HPDE6-E6E7 (cell line): ENCODE measurements around the gene MUC5B.
A peak's percentile ranks its signal among the peaks of the same experiment; 100 is the strongest.
"Not testable (repeated sequence)": the region's sequence is repeated elsewhere in the genome, so short reads cannot be mapped to it uniquely, and the experiment has no call there.

ENCODE experiments used
- DNase-seq: peaks from one replicate; pipeline ENCODE4 v3.0.0; 2011; ENCODE audit warnings: missing footprints; ENCODE audit errors: extremely low spot score

The MUC5B gene

GRCh38 chr11:1248951-1249350, 26.1 kb downstream of the MUC5B start:
- DNase-seq = not testable (repeated sequence)

- not testable (repeated sequence) for DNase-seq
Observed at GRCh38 chr11:1250411-1250810, 27.5 kb downstream of the MUC5B start.

GRCh38 chr11:1251236-1251770, 28.4 kb downstream of the MUC5B start:
- no peak for DNase-seq

- DNase-seq = no peak
Observed at GRCh38 chr11:1252371-1253102, 29.7 kb downstream of the MUC5B start.

GRCh38 chr11:1253103-1253485, 30.2 kb downstream of the MUC5B start:
- DNase-seq = no peak

GRCh38 chr11:1254086-1254648, 31.3 kb downstream of the MUC5B start:
- DNase-seq = no peak

GRCh38 chr11:1254733-1255132, 31.9 kb downstream of the MUC5B start:
- DNase-seq = no peak

GRCh38 chr11:1255151-1255550, 32.3 kb downstream of the MUC5B start:
- no peak for DNase-seq

- DNase-seq = no peak
Observed at GRCh38 chr11:1256257-1257045, 33.6 kb downstream of the MUC5B start.

- DNase-seq = no peak
Observed at GRCh38 chr11:1257366-1257765, 34.5 kb downstream of the MUC5B start.

GRCh38 chr11:1257916-1258315, 35.0 kb downstream of the MUC5B start:
- no peak for DNase-seq

- DNase-seq = no peak
Observed at GRCh38 chr11:1258401-1259075, 35.7 kb downstream of the MUC5B start.

- DNase-seq = no peak
Observed at GRCh38 chr11:1259076-1259461, 36.2 kb downstream of the MUC5B start.

- no peak for DNase-seq
Observed at GRCh38 chr11:1259561-1259960, 36.7 kb downstream of the MUC5B start.

GRCh38 chr11:1260023-1260501, 37.2 kb downstream of the MUC5B start:
- DNase-seq = peak; percentile 20

GRCh38 chr11:1260620-1261019, 37.8 kb downstream of the MUC5B start:
- no peak for DNase-seq

GRCh38 chr11:1261241-1262071, 38.6 kb downstream of the MUC5B start:
- DNase-seq = no peak

GRCh38 chr11:1262172-1263006, 39.5 kb downstream of the MUC5B start:
- DNase-seq = peak; percentile 65

GRCh38 chr11:1263010-1263409, 40.1 kb downstream of the MUC5B start:
- no peak for DNase-seq

- DNase-seq = not testable (repeated sequence)
Observed at GRCh38 chr11:1264444-1264843, 41.6 kb downstream of the MUC5B start.
